GM21737 (cell line): ENCODE results near the gene MRPL55.

Experiments
- ATAC-seq: cut with Tn5 transposase; IDR thresholded peaks from one replicate; pipeline ENCODE4 v1.9.1; 2021; ENCODE audit warnings: mild to moderate bottlenecking, moderate library complexity; ENCODE audit not compliant: unreplicated experiment

The MRPL55 gene

DNA sequence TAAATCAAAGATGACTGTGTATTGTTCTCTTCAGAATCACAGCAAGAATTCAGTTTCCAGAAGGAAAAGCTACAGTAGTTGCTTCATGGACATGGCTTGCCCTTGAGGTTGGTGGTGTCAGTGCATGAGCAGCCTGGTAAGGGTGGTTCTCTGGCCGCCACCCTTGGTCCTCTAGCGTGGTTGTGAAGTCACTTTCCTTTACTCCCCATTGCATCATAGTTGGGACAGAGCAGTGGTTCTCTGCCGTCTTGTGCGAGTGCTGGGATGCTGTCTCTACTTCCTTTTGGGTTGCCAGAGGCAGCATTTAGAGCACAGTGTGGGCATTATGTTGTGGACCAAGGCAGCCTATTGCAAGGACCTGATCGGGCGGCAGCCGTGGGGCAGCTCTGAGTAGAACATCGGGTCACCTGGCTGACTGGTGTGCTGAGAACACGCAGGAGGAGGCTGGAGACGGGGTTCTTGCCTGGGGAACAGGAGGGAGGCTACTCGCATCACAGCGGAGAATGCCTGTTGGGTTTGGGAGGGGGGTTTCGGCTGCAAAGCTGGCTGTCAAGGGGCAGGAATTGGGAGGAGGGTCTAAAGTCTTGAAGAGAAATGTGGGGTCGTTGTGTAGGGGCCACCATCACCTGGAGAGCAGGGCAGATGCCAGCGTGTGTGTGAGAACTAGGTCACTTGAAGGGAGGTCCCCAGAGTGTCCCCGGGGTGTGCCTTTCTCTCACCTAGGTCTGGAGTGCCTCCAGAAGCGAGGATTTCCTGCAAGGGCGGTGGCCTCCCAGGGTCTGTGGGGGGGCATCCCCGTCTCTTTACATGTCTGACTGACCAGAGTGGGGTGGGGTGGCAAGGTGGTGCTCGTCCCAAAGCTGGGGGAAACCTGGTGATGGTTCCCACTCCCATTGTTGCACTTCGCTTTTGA is 20.3 kb downstream of the MRPL55 start:
- ATAC-seq, result no peak

DNA sequence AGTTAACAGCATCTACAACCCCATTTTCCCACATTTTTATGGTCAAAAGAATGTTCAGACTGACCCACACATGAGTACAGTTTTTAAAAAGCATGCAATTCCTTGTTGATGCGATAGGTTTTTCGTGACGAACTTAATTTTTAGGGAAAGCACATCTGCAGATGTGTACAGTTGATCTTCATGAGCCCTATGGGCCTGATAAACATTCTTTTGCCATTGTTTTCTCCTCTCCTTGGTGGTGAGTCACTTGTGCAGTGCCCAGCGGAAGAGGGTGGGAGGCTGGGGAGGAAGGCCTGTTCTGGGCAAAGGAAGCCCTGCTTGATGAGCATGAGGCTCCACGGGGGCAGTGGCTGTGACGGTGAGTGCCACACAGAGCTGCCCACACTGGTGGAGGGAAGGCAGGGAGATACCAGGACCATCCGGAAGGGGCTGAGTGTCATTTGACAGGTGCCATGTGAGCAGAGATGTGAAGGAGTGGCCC is 21.3 kb downstream of the MRPL55 start:
- ATAC-seq, result no peak

DNA sequence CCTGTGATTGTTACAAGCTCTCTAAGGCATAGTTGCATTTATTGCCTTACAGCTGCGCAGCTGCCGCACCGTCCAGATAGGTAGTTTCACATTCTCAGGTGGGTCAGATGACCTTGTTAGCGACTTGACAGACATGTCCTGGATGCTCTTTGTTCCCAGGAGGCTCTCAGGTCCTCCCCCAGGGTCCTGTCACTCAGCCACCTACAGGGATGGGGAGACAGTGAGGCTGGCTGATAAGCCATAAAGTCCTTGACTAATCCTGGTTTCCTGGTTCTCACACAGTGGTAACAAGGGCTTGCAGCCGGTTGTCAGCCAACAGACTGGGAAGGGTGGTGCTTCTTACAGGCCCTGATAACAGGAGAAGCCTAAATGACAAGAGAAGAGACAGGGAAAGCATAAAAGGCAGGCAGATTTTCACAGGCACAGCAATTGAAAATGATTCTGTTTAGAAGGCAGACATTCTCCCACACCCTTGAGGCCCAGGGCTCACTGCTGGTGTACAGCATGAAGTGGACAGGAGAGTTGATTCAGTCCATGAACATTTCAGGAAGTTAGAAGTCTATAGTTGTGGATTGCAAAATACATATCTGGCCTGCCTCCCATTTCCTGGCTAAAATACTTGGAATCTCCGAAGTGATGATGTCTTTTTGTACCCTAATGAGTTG is 23.7 kb downstream of the MRPL55 start:
- no peak for ATAC-seq

DNA sequence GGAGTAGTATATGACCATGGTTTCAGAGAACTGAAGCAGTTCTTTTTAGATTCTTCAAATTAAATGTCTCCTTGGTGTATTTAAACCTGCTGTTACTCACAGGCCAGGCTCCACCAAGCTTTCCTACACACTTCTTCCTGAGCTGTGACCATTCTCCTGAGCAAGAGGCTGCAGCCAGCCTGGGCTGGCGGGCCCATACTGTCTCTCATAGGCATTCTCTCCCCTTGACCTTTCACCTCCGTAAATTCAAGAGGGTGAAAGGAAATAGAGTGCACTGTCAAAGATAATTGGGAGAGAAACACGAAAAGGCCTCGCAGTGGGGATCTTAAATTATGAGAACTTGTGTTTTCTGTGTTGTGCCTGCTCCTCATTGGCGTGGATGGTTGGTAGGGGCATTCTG is 24.3 kb downstream of the MRPL55 start:
- no peak for ATAC-seq

DNA sequence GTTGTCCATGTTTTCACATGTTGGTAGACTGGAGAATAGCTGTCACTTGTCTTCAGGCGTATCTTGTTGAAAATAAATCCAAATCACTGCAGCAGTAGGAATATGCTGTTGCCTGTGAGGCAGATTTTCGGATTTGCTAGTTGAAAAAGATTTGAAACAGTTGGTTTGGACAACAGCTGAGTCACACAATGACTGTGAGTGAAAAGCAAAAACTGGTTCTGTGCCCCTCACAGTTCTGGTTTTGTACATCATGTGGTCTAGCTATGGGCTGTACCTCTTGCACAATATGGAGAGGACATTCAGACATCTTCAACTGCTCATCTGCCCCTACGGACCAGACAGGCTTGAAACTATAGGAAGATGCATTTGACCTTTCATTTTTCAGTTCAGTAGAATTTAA is 24.8 kb downstream of the MRPL55 start:
- ATAC-seq, result no peak

DNA sequence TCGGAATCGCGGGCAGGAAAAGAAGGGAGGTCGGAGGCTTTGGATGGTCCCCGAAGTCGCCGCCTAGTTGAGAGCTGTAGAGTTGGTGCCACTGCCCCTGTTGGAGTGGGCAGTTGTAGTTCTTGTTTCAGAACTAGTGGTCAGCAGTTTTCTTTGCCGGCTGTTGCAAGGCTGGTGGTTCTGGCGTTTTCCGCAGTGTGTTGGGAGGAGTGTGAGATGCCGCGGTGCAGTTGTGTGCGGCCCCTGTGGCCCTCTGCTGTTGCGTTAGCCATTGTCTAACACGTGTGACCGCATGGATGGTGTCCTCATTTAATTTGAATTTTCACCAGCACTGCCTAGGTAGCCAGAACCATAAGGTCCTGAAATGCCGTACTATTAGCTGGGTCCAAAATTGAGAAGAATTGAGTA is 25.2 kb downstream of the MRPL55 start:
- ATAC-seq, result no peak

DNA sequence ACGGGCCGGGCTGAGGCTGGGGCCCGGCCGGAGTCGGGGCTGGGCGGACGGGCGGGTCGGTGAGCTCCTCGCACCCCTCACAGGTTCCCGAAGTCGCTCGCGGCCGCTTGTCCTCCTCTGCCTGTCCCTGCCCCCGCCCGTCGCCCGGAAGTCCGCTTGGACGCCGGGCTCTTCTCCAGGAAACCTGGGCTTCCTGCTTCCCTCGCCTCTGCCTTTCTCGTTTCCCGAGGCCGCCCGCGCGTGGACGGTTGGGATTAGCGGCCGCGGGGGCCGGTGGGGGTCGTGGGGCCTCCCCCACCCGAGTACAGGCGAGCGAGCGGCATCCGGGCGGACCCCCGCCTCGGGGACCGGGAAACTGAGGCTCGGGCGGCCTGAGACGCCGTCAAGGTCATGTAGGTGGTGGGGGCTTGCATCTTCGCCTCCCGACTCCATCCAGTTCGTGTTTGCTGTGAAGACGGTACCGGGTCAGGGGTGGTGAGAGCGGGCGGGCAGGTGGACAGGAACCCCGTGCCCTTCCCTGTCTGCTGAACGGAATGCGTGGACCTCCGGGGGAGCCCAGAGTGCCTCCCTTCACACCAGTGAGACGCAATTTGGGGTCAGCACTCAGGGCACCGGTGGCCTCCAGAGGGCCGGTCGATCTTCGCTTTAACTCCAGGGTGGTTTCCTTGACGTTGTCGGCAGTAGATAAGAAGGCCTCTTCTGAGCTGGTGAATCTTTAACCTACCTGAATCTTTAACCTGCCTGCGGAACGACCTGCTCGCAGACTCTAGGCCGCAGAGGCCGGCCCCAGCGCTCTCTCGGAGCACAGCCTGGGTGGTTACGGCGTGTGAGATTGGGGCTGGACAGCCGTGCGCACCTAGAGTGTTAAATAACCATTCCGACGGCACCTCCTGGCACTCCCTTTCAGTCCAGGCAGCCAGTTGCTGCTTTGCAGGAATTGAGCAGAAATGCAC is 25.9 kb downstream of the MRPL55 start:
- peak; percentile 15 for ATAC-seq

DNA sequence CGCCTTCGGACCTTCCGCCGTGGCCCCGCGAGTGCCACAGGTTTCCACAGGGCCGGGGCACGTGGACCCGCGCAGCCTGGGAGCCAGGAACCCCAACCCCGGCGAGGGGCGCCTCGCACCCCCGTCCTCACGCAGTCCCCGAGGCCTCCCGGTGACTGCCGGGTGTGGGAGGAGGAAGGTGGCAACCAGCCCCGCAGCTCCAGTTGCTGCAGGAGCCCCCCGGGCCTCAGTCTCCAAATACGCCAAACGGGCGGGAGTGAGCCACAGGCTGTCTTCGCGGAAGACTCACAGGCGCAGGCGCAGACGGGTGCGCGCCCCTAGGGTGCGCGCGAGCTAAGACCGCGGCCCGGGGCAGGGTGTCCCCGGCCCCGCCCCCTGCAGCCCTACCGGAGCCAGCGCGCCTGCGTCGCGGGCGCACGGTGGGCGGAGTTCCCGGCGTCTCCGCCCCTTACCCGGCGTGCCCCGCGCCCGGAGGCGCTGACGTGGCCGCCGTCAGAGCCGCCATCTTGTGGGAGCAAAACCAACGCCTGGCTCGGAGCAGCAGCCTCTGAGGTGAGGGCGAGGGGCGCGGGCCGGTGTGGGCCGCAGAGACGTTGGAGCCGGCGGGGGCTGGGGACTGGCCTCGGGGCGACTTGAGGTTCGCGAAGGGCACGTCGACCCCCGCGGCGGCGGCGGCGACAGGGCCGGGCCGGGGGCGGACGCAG is 26.7 kb downstream of the MRPL55 start, which contains the start of gene ARF1:
ARF1 (plus strand) TSS at position 495 of the 704 bp plus-strand sequence. CDS start 14,407 bp downstream, outside the sequence.
- peak; percentile 75 for ATAC-seq

DNA sequence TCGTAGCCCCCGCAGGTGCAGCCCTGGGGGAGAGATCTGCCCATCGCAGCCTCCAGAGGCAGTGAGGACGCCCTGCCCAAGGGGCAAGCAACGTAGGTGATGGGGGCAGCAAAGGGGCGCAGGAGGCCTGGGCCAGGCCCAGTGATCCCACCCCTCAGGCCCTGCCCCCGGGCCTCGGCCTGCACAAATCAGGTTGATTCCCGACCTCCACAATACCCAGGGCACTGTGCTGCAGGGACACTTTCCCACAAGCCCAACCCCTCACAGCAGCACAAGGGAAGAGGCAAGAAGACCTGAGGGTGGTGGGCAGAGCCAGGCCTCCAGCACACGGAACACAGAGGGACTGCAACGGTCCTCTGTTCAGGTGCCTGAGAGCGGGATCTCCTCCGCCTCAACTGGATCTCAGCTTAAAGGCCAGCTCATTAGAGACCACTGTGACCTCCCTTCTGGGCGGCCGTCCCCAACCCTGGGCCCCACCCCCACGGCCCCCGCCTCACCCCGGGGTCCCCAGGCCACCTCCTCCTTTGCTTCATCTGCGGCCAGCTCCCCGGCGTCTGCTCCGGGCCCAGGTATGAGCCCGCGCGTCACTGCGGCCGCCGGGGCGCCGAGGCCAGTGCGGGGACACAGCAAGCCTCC is 27.4 kb downstream of the MRPL55 start:
- ATAC-seq, result peak; percentile 11

DNA sequence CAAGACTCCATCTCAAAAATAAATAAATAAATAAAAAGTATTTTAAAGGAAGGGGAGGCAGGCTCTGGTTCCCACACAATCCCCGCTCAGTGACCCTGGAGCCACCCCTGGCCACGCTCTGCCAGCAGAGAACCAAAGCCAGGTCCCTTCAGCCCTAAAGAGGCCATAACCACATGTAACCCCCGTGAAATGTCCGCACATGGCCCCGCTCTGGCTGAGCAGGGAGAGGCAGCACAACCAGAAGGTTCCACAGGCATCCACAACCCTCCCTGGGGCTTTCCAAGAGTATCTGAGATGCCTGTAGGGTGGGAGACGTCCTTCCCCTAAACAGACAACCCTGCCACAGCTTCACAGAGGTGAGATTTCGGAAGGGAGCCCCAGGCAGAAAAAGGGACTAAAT is 28.0 kb downstream of the MRPL55 start:
- no peak for ATAC-seq

DNA sequence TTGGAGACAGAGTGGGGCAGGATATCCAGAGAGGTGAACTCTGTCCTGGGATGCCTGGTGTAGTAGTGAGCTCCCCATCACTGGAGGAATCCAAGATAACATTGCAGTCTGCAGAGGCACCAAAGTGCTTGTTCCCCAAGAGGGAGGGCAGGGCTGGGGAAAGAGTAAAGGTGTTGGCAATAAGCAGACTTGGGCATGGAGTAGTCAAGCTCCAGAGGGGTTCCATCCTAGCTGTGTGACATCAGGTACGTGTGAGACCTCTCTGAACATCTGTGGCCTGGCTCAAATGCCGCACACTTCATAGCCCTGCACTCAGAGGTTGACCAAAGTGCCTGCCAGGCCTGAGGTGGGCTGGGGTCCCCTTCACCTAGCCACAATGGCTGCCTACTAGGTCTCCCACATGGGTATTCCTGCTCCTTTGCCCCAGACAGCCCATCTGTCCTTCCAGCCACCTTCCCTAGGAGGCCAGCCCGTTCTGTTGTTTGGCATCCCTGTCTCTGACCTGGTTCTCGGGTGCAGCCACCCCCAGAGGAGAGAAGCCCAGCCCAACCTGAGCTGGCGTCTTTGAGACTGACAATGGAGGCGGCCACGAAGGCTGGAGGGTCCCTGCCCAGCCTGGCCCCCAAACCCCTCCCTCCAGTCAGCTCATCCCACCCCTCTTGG is 29.4 kb downstream of the MRPL55 start:
- ATAC-seq, result no peak

DNA sequence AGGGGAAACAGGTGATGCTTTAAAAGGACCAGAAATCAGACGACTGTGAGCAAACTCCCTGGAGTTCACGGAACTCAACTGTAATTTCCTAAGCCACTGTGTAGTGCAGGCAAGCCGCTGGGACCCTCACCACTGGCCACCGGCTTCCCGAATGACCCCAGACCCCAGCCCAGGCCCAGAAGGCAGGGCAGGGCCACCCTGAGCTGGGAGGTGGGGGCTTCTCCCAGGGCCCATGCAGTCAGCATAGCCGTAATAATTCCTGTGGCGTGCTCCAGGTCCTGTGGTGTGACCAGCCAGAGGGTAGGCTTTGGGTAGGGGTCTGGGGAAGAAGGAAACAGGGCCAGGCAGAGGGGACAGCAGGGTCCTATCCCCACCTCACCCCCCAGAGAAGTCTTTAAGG is 30.1 kb downstream of the MRPL55 start:
- no peak for ATAC-seq

DNA sequence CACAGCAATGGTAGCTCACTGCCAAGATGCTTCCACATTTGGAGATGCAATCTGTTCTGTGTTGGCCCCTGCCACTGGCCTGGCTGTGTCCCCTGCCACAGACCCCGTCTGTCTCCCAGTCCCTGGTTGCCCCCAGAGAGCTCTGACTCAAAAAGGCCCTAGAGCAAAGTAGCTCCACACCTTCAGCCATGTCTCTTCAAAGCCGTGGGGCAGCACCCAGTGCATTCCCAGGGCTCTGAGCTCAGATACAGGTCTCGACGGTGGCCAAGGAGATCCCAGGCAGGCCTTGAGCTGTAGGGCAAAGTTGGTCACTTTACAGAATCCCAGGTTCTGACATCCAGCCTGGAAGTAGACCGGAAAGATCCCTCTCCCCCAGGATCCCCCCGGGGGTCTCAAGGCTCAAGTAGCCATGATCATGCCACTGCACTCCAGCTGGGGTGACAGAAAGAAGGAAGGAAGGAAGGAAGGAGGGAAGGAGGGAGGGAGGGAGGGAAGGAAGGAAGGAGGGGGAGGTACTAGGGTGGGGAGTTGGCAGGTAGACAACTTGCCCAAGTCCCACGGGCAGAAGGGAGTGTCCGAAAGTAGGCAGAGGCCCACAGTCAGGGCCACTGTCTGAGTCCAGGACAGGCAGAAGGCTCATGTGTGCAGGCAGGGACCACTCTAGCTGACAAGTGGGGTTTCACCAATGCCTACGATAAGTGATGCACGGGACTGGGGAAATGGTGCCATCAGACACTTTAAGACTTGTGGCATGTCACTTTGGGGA is 31.4 kb downstream of the MRPL55 start:
- no peak for ATAC-seq

DNA sequence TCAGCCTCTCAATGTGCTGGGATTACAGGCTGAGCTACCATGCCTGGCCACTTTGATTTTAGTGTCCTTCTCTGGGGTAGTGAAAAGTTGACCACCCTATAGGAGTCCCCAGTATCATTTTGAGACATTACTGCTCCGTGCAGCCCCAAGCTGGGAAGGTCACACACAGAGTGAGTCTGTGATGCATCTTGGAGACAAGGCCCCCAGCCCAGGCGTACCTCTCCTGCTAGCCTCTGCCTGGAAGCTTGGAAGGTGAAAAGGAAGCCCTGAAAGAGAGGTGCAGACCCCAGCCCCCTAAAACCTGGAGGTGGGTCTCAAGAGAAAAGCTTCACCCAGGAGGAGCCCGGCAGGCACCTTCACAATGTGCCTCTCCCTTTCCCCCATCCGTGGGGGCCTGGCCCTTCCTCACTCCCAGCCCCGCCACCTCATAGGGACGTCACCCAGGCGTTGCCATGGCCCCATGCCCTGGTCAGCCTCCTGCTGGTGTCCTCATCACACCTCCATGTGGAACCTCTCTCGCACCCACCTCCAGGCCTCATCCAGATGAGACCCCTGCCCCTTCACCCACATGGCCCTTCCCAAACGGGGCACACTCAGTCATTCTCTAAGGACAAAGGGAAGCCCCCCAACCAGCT is 32.2 kb downstream of the MRPL55 start:
- ATAC-seq, result no peak

DNA sequence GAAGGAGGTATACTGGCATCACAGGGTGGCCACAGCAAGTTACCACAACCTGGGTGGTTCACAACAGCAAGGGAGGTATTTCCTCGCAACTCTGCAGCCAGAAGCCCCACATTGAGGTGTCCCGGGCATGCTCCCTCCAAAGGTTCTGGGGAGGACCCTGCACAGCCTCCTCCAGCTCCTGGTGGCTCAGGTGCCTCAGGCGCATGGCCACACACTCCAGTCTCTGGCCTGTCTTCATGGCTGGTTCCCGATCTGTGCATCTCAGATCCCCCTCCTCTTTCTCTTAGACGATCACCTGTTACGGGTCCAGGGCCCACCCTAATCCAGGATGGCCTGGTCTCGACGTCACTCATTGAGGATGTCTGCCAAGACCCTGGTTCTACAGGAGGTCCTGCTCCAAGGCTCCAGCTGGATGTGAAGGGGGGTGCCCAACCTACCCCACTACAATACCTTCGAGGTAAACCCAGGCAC is 33.3 kb downstream of the MRPL55 start:
- ATAC-seq, result no peak

DNA sequence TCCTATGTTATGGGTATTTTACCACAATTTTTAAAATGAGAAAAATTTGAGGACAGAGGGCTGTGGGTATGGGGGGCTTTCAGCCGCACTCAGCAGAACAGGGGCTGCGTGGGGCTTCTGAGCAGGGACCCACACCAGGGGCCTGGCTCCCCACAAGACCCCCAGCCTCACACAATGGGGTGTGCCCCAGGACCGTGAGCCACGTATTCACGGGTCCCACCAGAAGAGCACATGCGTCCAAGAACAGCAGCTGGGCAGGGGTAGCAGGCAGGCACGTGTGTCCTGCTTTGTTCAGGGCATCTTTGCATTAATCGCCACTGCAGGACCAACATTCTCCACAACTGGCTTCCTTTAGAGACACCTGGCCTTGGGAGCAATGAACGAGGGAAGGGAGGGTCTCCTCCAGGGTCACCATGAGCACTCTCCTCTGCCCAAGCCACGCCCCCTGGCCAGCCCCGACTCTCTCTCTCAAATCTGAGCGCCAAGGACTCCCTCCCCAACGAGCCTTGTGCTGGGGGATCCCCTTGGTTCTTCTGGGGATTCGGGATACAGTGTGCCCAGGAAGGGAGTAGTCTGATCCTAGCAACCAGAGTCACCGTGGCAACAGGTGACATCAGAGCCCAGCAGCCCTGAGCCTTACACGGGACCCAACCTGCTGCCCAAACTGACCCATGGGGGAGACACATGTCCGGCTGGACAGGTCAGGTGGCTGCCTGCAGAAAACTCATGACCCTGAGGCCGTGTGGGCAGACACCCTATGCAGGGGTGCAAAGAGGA is 34.0 kb downstream of the MRPL55 start:
- ATAC-seq, result no peak

DNA sequence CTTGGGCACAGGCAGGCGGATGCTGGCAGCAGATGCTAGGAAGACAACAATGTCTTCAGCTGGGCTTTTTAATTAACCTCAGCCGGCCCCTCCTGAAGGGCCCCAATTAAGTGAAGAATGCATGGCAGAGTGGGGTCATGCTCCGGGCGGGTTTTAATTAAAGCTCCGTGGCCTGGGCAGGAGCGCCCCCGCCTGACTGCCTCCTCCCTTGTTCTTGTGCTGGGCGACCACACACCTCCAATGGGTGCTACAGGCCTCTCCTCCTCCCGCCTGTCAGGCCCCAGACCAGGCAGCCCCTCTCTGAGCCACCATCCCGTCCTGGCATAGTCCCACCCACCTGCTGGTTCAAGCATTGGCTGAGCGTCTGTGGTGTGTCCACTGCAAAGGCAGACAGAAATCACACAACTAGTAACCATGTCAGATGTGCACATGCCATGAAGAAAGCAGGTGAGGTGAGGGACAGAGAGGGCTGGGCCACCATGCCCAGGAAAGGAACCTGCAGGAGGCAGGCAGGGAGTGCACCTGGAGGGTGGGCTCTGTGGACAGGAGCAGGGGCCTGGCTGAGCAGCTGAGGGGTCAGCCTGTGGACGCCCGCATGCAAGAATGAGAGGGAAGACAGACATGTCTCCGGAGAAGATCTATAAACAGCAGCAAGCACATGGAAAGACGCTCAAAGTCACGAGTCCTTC is 35.1 kb downstream of the MRPL55 start:
- no peak for ATAC-seq
